GM18526 (cell line): Measurements from ENCODE around the gene ZFX.

Experiments used
- POLR2A ChIP-seq: IDR thresholded peaks from 3 replicates; pipeline ENCODE4 v1.6.1; 2011; ENCODE audit not compliant: insufficient read length; ENCODE audit errors: extremely low read depth

The ZFX gene

GRCh38 chrX:24148535-24149350 is 786 bp upstream of the ZFX start:
- no peak for TF ChIP-seq POLR2A

GRCh38 chrX:24150051-24150790 is 692 bp downstream of the ZFX start:
- peak; percentile 43 for TF ChIP-seq POLR2A

GRCh38 chrX:24150898-24151297 is 1.4 kb downstream of the ZFX start:
- no peak for TF ChIP-seq POLR2A

GRCh38 chrX:24151513-24151912 is 2.0 kb downstream of the ZFX start:
- no peak for TF ChIP-seq POLR2A

- no peak for TF ChIP-seq POLR2A
These were observed 3.8 kb downstream of the ZFX start for GRCh38 chrX:24153178-24153795.

GRCh38 chrX:24153796-24154189 is 4.3 kb downstream of the ZFX start:
- no peak for TF ChIP-seq POLR2A

GRCh38 chrX:24154490-24155034 is 5.0 kb downstream of the ZFX start:
- TF ChIP-seq POLR2A = no peak

- no peak for TF ChIP-seq POLR2A
These were observed 6.6 kb downstream of the ZFX start for GRCh38 chrX:24156177-24156576.

- TF ChIP-seq POLR2A = no peak
These were observed 9.4 kb downstream of the ZFX start for GRCh38 chrX:24158881-24159280.

- no peak for TF ChIP-seq POLR2A
These were observed 16.5 kb downstream of the ZFX start for GRCh38 chrX:24166078-24166477.

GRCh38 chrX:24167719-24168472 is 18.4 kb downstream of the ZFX start:
- TF ChIP-seq POLR2A = no peak

GRCh38 chrX:24168807-24169206 is 19.3 kb downstream of the ZFX start:
- TF ChIP-seq POLR2A = no peak

- TF ChIP-seq POLR2A = no peak
These were observed 19.7 kb downstream of the ZFX start for GRCh38 chrX:24169211-24169610.

GRCh38 chrX:24173115-24173847 is 23.8 kb downstream of the ZFX start:
- TF ChIP-seq POLR2A = no peak
